ENCODE results near the gene STAT4.

The STAT4 gene

DNA sequence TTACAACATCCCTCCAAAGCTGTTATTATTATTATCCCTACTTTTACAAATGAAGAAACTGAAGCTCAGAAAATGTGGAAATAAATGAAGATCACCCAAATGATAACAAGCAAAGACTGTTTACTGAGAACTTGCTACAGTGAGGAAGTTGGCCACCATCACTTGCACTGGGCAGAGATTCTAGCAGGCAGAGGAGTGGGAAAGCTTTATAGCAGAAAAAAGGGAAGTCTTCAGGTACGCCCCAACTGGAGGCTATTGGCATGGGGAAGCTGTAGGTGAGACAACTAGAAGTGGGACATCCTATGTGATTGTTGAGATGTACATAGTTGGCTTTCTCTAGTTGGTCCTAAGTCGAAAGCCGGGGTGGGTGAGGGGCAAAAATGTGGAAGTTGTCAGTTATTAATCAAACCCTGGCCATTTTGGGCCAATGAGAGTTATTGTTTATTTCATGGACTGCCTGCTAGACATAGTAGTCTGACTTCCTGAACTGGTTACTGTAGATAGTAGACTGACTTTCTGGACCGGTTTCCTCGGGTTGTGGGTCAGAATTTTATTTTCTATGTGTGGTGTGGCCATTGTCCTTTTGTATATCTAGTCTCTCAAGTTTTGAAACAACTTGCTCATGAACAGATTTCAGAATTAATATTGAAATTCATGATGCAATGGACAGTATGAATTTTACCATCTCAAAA, 40.2 kb upstream of the STAT4 start:
- Mint-ChIP-seq H3K36me3 (ENCODE audit: low read depth) (peaks cover 10% of the 10 kb centered on the region), H3K27ac (no peak overlapping the region), H3K9me3 (no peaks in the 10 kb centered on the region), H3K4me1 (no peaks in the 10 kb centered on the region), H3K4me3 (no peak overlapping the region), H3K27me3 (ENCODE audit: low read depth, poor library complexity) (no peaks in the 10 kb centered on the region)
- DNase-seq = no peak
- TF ChIP-seq CTCF (IDR thresholded peaks at IDR 0.05) = no peak

- DNase-seq = no peak
- no peak for TF ChIP-seq CTCF (IDR thresholded peaks at IDR 0.05)
- H3K9me3 Mint-ChIP-seq = no peaks in the 10 kb centered on the region
- H3K27ac Mint-ChIP-seq = no peak overlapping the region
- peaks cover 10% of the 10 kb centered on the region for H3K36me3 Mint-ChIP-seq (ENCODE audit: low read depth)
- H3K27me3 Mint-ChIP-seq (ENCODE audit: low read depth, poor library complexity) = no peaks in the 10 kb centered on the region
- no peaks in the 10 kb centered on the region for H3K4me1 Mint-ChIP-seq
- H3K4me3 Mint-ChIP-seq = no peak overlapping the region
These were observed 39.6 kb upstream of the STAT4 start for GRCh38 chr2:191190435-191190834.

DNA sequence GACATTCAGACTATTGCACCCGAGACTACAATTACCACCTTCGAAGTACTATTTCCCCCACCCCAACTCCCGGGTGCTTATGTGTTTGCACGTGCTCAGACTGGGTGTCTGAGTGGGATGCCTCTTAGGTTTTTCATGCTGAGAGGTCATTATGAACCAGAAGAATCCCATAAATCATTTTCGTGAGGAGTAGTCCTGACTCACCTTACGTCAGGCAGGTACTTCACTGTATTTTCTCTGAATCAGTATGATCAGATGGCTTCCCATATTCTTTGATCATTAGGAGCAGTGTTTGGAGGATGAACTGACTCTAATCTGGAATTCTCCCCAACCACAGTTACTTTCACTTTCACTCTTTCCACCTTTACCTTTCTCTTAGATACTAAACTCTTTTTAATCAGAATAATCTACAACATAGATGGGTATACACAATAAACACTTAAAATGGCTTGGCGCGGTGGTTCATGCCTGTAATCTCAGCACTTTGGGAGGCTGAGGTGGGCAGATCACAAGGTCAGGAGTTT, 38.4 kb upstream of the STAT4 start:
- H3K9me3 Mint-ChIP-seq = no peaks in the 10 kb centered on the region
- H3K4me3 Mint-ChIP-seq = no peak overlapping the region
- H3K36me3 Mint-ChIP-seq (ENCODE audit: low read depth) = peaks cover 10% of the 10 kb centered on the region
- TF ChIP-seq CTCF (IDR thresholded peaks at IDR 0.05) = no peak
- DNase-seq = no peak
- no peaks in the 10 kb centered on the region for H3K27me3 Mint-ChIP-seq (ENCODE audit: low read depth, poor library complexity)
- H3K4me1 Mint-ChIP-seq = peaks cover 4% of the 10 kb centered on the region
- H3K27ac Mint-ChIP-seq = no peak overlapping the region

GRCh38 chr2:191188550-191189093, 37.8 kb upstream of the STAT4 start:
- no peak for DNase-seq
- Mint-ChIP-seq H3K4me1 (peaks cover 4% of the 10 kb centered on the region), H3K9me3 (no peaks in the 10 kb centered on the region), H3K27ac (no peak overlapping the region), H3K36me3 (ENCODE audit: low read depth) (peaks cover 10% of the 10 kb centered on the region), H3K27me3 (ENCODE audit: low read depth, poor library complexity) (no peaks in the 10 kb centered on the region), H3K4me3 (no peak overlapping the region)
- TF ChIP-seq CTCF (IDR thresholded peaks at IDR 0.05) = no peak

GRCh38 chr2:191187105-191187829, 36.5 kb upstream of the STAT4 start:
- H3K4me1 Mint-ChIP-seq = peaks cover 4% of the 10 kb centered on the region
- H3K36me3 Mint-ChIP-seq (ENCODE audit: low read depth) = peaks cover 10% of the 10 kb centered on the region
- no peak overlapping the region for H3K27ac Mint-ChIP-seq
- no peaks in the 10 kb centered on the region for H3K27me3 Mint-ChIP-seq (ENCODE audit: low read depth, poor library complexity)
- no peak overlapping the region for H3K4me3 Mint-ChIP-seq
- no peak for TF ChIP-seq CTCF (IDR thresholded peaks at IDR 0.05)
- H3K9me3 Mint-ChIP-seq = no peaks in the 10 kb centered on the region
- no peak for DNase-seq

All from nephron progenitor cell (in vitro differentiated cells).